DOHH2 (cell line): ENCODE data around the gene SPATA31D4.
"Not testable (repeated sequence)": the region's sequence is repeated elsewhere in the genome, so short reads cannot be mapped to it uniquely, and the experiment has no call there.

Experiments
- H3F3A ChIP-seq: fragments of 200-600 bp; sonication (generic), shearing (Covaris generic); 2 replicates; pipeline ENCODE4 v1.6.0; 2016; ENCODE audit warnings: antibody characterized with exemption, mild to moderate bottlenecking; ENCODE audit not compliant: control insufficient read depth, insufficient read depth
- H3K27ac ChIP-seq: fragments of 200-600 bp; sonication (generic); 2 replicates; pipeline ENCODE4 v1.5.1; 2014; ENCODE audit warnings: low read depth, mild to moderate bottlenecking, low read length, moderate library complexity
- H3K27me3 ChIP-seq: fragments of 200-600 bp; sonication (generic); 2 replicates; pipeline ENCODE4 v1.6.1; 2014; ENCODE audit warnings: mild to moderate bottlenecking, low read length, mixed read lengths; ENCODE audit not compliant: control insufficient read depth
- H3K36me3 ChIP-seq: fragments of 200-600 bp; sonication (generic); 2 replicates; pipeline ENCODE4 v1.6.1; 2014; ENCODE audit warnings: mild to moderate bottlenecking, low read length, moderate library complexity, mixed read lengths; ENCODE audit not compliant: control insufficient read depth
- H3K4me1 ChIP-seq: fragments of 200-600 bp; sonication (generic); 2 replicates; pipeline ENCODE4 v1.6.1; 2014; ENCODE audit warnings: mild to moderate bottlenecking, low read length, mixed read lengths; ENCODE audit not compliant: control insufficient read depth
- H3K4me2 ChIP-seq: fragments of 200-600 bp; sonication (generic); 2 replicates; pipeline ENCODE4 v1.6.0; 2014; ENCODE audit warnings: mild to moderate bottlenecking, low read length, moderate library complexity
- H3K4me3 ChIP-seq: fragments of 200-600 bp; sonication (generic); 2 replicates; pipeline ENCODE4 v1.5.1; 2014; ENCODE audit warnings: mild to moderate bottlenecking, low read length, mixed read lengths
- H3K79me2 ChIP-seq: fragments of 200-600 bp; sonication (generic); 2 replicates; pipeline ENCODE4 v1.6.1; 2014; ENCODE audit warnings: mild to moderate bottlenecking, low read length, mixed read lengths; ENCODE audit not compliant: control insufficient read depth
- H3K9me2 ChIP-seq: fragments of 200-600 bp; sonication (generic); replicated peaks from 2 replicates; pipeline ENCODE4 v1.6.1; 2014; ENCODE audit warnings: mild to moderate bottlenecking, low read length, mixed read lengths; ENCODE audit not compliant: control insufficient read depth
- H3K9me3 ChIP-seq: fragments of 200-600 bp; sonication (generic); 2 replicates; pipeline ENCODE4 v1.6.1; 2014; ENCODE audit warnings: antibody characterized with exemption, low read length, mixed read lengths; ENCODE audit not compliant: control insufficient read depth, insufficient read depth
- H4K20me1 ChIP-seq: fragments of 200-600 bp; sonication (generic); 2 replicates; pipeline ENCODE4 v1.6.0; 2014; ENCODE audit warnings: low read depth, mild to moderate bottlenecking, antibody characterized with exemption, low read length, moderate library complexity; ENCODE audit not compliant: control insufficient read depth, insufficient read depth
- EZH2phosphoT487 ChIP-seq: fragments of 200-600 bp; sonication (generic); IDR thresholded peaks from 2 replicates; pipeline ENCODE4 v1.6.1; 2017; ENCODE audit warnings: borderline replicate concordance, mild to moderate bottlenecking, antibody characterized with exemption, low read length, moderate library complexity, mixed read lengths
- TF ChIP-seq, protein P1 (sequence below): fragments of 200-600 bp; sonication (generic); IDR thresholded peaks from one replicate; pipeline ENCODE4 v1.5.1; 2014; ENCODE audit warnings: antibody characterized with exemption, mild to moderate bottlenecking, low read depth, low read length; ENCODE audit not compliant: poor library complexity, severe bottlenecking

Gene SPATA31D4

DNA sequence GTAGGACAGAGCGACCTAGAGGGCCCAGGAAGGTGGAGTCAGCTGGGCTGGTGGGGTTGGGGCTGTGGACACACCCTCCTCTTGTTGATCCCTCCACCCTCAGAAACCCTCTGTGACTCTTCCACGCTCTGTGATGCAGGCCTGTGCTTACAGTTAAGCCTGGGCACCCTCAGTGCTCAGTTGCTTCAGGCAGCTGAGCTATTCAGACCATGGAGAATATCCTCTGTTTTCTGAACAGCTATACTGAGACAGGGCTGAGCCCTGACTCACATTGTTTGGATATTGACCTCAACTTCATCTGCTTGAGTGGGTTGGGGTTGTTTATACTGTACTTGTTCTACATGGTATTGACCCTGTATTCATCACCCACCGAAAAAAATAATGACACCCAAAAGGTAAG lies at the start of gene SPATA31D4:
SPATA31D4 (plus strand) TSS at position 124 of the 400 bp plus-strand sequence; CDS start at position 210, 86 bp downstream.
- not testable (repeated sequence) for H3F3A ChIP-seq, H3K4me1 ChIP-seq, H3K27me3 ChIP-seq, H4K20me1 ChIP-seq, H3K4me3 ChIP-seq, H3K27ac ChIP-seq, H3K4me2 ChIP-seq, H3K36me3 ChIP-seq, H3K9me2 ChIP-seq, H3K79me2 ChIP-seq, H3K9me3 ChIP-seq

DNA sequence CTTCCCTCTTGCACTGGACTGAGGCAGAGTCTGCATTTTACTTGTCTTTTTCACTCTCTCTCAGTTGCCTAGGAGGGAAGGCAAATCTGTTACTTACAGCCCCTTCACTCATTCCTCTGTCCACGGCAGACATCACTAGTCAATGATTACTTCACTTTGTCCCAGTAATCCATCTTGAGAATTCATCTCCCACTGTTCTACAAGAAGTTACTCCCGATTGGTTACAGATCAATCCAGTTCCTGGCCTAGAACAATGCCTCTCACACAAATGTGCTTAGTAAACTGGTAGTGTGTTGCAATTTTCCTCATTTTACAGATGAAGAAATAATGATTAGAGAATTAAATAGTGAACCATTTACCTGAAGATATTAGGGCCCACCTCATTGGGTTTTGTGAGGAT lies 49.7 kb upstream of the SPATA31D4 start:
- Histone ChIP-seq H3K27me3 (no peaks in the 10 kb centered on the region), H3K79me2 (no peaks in the 10 kb centered on the region), H4K20me1 (no peaks in the 10 kb centered on the region), H3F3A (no peaks in the 10 kb centered on the region), H3K9me3 (no peaks in the 10 kb centered on the region), H3K4me2 (no peak overlapping the region), H3K36me3 (no peaks in the 10 kb centered on the region), H3K27ac (no peak overlapping the region), H3K4me1 (no peaks in the 10 kb centered on the region), H3K9me2 (no peaks in the 10 kb centered on the region), H3K4me3 (no peak overlapping the region)
- no peak for TF ChIP-seq EZH2phosphoT487
- TF ChIP-seq, protein P1, sequence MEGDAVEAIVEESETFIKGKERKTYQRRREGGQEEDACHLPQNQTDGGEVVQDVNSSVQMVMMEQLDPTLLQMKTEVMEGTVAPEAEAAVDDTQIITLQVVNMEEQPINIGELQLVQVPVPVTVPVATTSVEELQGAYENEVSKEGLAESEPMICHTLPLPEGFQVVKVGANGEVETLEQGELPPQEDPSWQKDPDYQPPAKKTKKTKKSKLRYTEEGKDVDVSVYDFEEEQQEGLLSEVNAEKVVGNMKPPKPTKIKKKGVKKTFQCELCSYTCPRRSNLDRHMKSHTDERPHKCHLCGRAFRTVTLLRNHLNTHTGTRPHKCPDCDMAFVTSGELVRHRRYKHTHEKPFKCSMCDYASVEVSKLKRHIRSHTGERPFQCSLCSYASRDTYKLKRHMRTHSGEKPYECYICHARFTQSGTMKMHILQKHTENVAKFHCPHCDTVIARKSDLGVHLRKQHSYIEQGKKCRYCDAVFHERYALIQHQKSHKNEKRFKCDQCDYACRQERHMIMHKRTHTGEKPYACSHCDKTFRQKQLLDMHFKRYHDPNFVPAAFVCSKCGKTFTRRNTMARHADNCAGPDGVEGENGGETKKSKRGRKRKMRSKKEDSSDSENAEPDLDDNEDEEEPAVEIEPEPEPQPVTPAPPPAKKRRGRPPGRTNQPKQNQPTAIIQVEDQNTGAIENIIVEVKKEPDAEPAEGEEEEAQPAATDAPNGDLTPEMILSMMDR, result no peak

DNA sequence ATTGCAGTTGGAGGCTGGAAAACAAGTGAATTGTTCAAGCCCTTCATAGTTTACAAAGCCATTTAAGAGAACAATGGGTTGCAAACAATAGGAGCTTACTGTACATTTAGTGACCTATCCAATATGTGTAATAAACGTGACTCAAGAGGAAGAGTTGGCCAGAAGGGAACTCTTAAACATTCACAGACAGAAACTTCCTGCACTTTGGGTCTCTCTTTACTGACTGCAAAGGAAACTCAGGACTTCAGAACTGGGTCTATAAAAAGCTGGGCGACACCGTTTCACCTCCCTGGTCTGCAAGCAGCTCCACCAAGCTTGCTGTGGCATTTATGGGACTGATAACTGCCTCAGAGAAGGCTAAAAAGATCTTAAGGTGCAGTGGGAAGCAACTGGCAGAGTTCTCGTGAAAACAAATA lies 48.7 kb upstream of the SPATA31D4 start:
- Histone ChIP-seq H3K4me3 (no peak overlapping the region), H3K9me3 (no peaks in the 10 kb centered on the region), H3F3A (no peaks in the 10 kb centered on the region), H3K27me3 (no peaks in the 10 kb centered on the region), H3K4me1 (no peaks in the 10 kb centered on the region), H3K9me2 (no peaks in the 10 kb centered on the region), H4K20me1 (no peaks in the 10 kb centered on the region), H3K4me2 (no peak overlapping the region), H3K79me2 (no peaks in the 10 kb centered on the region), H3K27ac (no peak overlapping the region), H3K36me3 (no peaks in the 10 kb centered on the region)
- TF ChIP-seq, protein P1, result no peak
- no peak for TF ChIP-seq EZH2phosphoT487

DNA sequence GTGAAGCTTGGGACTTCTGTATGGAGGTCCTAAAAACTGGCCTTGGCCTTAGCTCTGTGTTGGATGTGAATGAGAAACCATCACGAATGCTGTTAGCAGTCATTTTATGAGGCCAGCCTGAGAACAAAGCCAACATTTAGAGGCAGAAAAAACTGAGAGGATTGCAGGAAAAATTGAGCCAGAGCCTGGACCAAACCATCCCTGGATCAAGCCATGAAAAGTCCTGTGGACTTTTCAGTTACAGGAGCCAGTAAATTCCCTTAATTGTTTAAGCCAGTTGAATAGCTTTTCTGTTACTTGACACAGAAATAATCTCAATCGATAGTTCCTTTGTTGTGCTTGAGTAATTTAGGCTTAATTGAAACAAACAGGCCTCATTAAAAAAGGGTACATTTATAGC lies 42.6 kb upstream of the SPATA31D4 start:
- no peak overlapping the region for H3K4me2 ChIP-seq
- H3K36me3 ChIP-seq, result no peaks in the 10 kb centered on the region
- H3K27me3 ChIP-seq, result no peaks in the 10 kb centered on the region
- H3K79me2 ChIP-seq, result no peaks in the 10 kb centered on the region
- TF ChIP-seq, protein P1, result no peak
- no peak overlapping the region for H3K4me3 ChIP-seq
- H4K20me1 ChIP-seq, result no peaks in the 10 kb centered on the region
- H3K4me1 ChIP-seq, result no peaks in the 10 kb centered on the region
- no peak overlapping the region for H3K27ac ChIP-seq
- H3F3A ChIP-seq, result no peaks in the 10 kb centered on the region
- no peaks in the 10 kb centered on the region for H3K9me2 ChIP-seq
- H3K9me3 ChIP-seq, result no peaks in the 10 kb centered on the region
